Hepatocyte (in vitro differentiated cells): ENCODE data around the gene PSMB3. TPM values are rescaled to one million over a fixed set of nuclear protein-coding genes. Genes with fewer than 3 reads are reported as not detected.

ENCODE experiments used
- DNase-seq: peaks from one replicate; pipeline ENCODE4 v3.0.0-alpha.2; 2016; ENCODE audit warnings: low spot score
- H2AFZ ChIP-seq: fragments of 200-600 bp; sonication (generic); 2 replicates; pipeline ENCODE4 v1.6.0; 2016; ENCODE audit warnings: antibody characterized with exemption, mild to moderate bottlenecking
- H3K27ac ChIP-seq: fragments of 200-600 bp; sonication (generic); 2 replicates; pipeline ENCODE4 v1.5.1; 2016; ENCODE audit warnings: mild to moderate bottlenecking
- H3K27me3 ChIP-seq: fragments of 200-600 bp; sonication (generic); 2 replicates; pipeline ENCODE4 v1.6.1; 2016
- H3K36me3 ChIP-seq: fragments of 200-600 bp; sonication (generic); replicated peaks from 2 replicates; pipeline ENCODE4 v1.5.1; 2016; ENCODE audit warnings: low read depth; ENCODE audit not compliant: insufficient read depth
- H3K4me1 ChIP-seq: fragments of 200-600 bp; sonication (generic); 2 replicates; pipeline ENCODE4 v1.5.1; 2016; ENCODE audit warnings: mild to moderate bottlenecking, moderate library complexity; ENCODE audit not compliant: insufficient read depth
- H3K4me2 ChIP-seq: fragments of 200-600 bp; sonication (generic); 2 replicates; pipeline ENCODE4 v1.6.0; 2016
- H3K4me3 ChIP-seq: fragments of 200-600 bp; sonication (generic); 2 replicates; pipeline ENCODE4 v1.5.1; 2016; ENCODE audit warnings: mild to moderate bottlenecking
- H3K79me2 ChIP-seq: fragments of 200-600 bp; sonication (generic); 2 replicates; pipeline ENCODE4 v1.6.0; 2017; ENCODE audit warnings: mild to moderate bottlenecking
- H3K9me2 ChIP-seq: fragments of 200-600 bp; sonication (generic); replicated peaks from 2 replicates; pipeline ENCODE4 v1.6.0; 2017; ENCODE audit warnings: mild to moderate bottlenecking; ENCODE audit not compliant: insufficient read depth
- H3K9me3 ChIP-seq: fragments of 200-600 bp; sonication (generic); 2 replicates; pipeline ENCODE4 v1.5.1; 2016; ENCODE audit warnings: low read depth, mild to moderate bottlenecking
- H4K20me1 ChIP-seq: fragments of 200-600 bp; sonication (generic); 2 replicates; pipeline ENCODE4 v1.6.0; 2016; ENCODE audit warnings: mild to moderate bottlenecking; ENCODE audit not compliant: insufficient read depth, poor library complexity, severe bottlenecking
- CTCF ChIP-seq: fragments of 200-600 bp; sonication (generic); IDR thresholded peaks from 2 replicates; pipeline ENCODE4 v1.5.1; 2016; ENCODE audit warnings: antibody characterized with exemption, mild to moderate bottlenecking; ENCODE audit not compliant: poor library complexity
- EZH2 ChIP-seq: fragments of 200-600 bp; sonication (generic); IDR thresholded peaks from 2 replicates; pipeline ENCODE4 v1.6.1; 2016; ENCODE audit warnings: antibody characterized with exemption, mild to moderate bottlenecking, borderline replicate concordance
- EZH2phosphoT487 ChIP-seq: fragments of 200-600 bp; sonication (generic); IDR thresholded peaks from one replicate; pipeline ENCODE4 v1.6.1; 2018; ENCODE audit warnings: antibody characterized with exemption, mild to moderate bottlenecking, low read depth, moderate library complexity; ENCODE audit not compliant: unreplicated experiment, severe bottlenecking
- WGBS: methylation state at CpG from one replicate; pipeline ENCODE4 v1.1.6; 2016; ENCODE audit warnings: low lambda C conversion rate; ENCODE audit errors: missing lambda C conversion rate; 5-methylcytosine and 5-hydroxymethylcytosine counted together
- polyA plus RNA-seq: library from polyadenylated mRNA; unstranded; fragments of >200 nt; fragmentation: Nextera tagmentation; extraction: Ambion mirVana; gene quantifications from 2 replicates; pipeline ENCODE4 v1.2.1, GENCODE V29; 2016
- total RNA-seq: library from RNA; depleted of rRNA; stranded (reverse); fragments of >200 nt; gene quantifications from 2 replicates; pipeline ENCODE4 v1.2.3, GENCODE V29; 2014

PSMB3 gene
- 127 and 166 TPM in 2 replicates for total RNA-seq
- 252 and 275 TPM in 2 replicates for polyA plus RNA-seq

- peak within 1 kb of the TSS; percentile 99 for H3K4me2 ChIP-seq
- H3K79me2 ChIP-seq = peaks cover 34% of the 10 kb centered on the region
- no peaks in the 10 kb centered on the region for H3K36me3 ChIP-seq
- H3K9me2 ChIP-seq = no peaks in the 10 kb centered on the region
- TF ChIP-seq EZH2phosphoT487 (no peak), CTCF (no peak), EZH2 (no peak)
- H3K27ac ChIP-seq = peak within 1 kb of the TSS; percentile 82
- no peaks in the 10 kb centered on the region for H4K20me1 ChIP-seq
- peak within 1 kb of the TSS; percentile 43 for H3K4me3 ChIP-seq
- H3K27me3 ChIP-seq = no peaks in the 10 kb centered on the region
- H3K9me3 ChIP-seq = no peaks in the 10 kb centered on the region
- peak; percentile 98 for DNase-seq
- peak within 1 kb of the TSS; percentile 76 for H2AFZ ChIP-seq
- WGBS = under 1% methylated on average over 43 of the region's 44 CpGs
- peaks cover 26% of the 10 kb centered on the region for H3K4me1 ChIP-seq
These were observed at the start of gene PSMB3 for GRCh38 chr17:38752308-38753070. PSMB3 (plus strand) TSS chr17:38752741; CDS start chr17:38752827, 86 bp downstream.

- peaks cover 31% of the 10 kb centered on the region for H3K79me2 ChIP-seq
- no peaks in the 10 kb centered on the region for H3K9me3 ChIP-seq
- H3K9me2 ChIP-seq = no peaks in the 10 kb centered on the region
- no peaks in the 10 kb centered on the region for H3K36me3 ChIP-seq
- H3K4me3 ChIP-seq = peak overlapping the region; percentile 94
- H3K27ac ChIP-seq = peak overlapping the region; percentile 98
- peaks cover 29% of the 10 kb centered on the region for H3K4me1 ChIP-seq
- H3K27me3 ChIP-seq = no peaks in the 10 kb centered on the region
- peak overlapping the region; percentile 78 for H2AFZ ChIP-seq
- no peak for TF ChIP-seq CTCF
- no peak for TF ChIP-seq EZH2
- H3K4me2 ChIP-seq = peak overlapping the region; percentile 97
- DNase-seq = no peak
- WGBS = 3% methylated on average over 55 of the region's 55 CpGs
- H4K20me1 ChIP-seq = peaks cover 20% of the 10 kb centered on the region
These were observed 49.4 kb upstream of the PSMB3 start for GRCh38 chr17:38702916-38703741.

GRCh38 chr17:38703742-38704605 is 48.6 kb upstream of the PSMB3 start:
- no peaks in the 10 kb centered on the region for H3K9me3 ChIP-seq
- H3K79me2 ChIP-seq = peaks cover 37% of the 10 kb centered on the region
- under 1% methylated on average over 43 of the region's 50 CpGs for WGBS
- peak overlapping the region; percentile 98 for H3K27ac ChIP-seq
- TF ChIP-seq CTCF = no peak
- no peak for TF ChIP-seq EZH2
- no peak for TF ChIP-seq EZH2phosphoT487
- H3K9me2 ChIP-seq = no peaks in the 10 kb centered on the region
- H3K4me2 ChIP-seq = peak overlapping the region; percentile 97
- H3K27me3 ChIP-seq = no peaks in the 10 kb centered on the region
- H2AFZ ChIP-seq = peak overlapping the region; percentile 78
- peak; percentile 93 for DNase-seq
- H3K4me1 ChIP-seq = peaks cover 29% of the 10 kb centered on the region
- H4K20me1 ChIP-seq = peaks cover 21% of the 10 kb centered on the region
- H3K4me3 ChIP-seq = peak overlapping the region; percentile 94
- no peaks in the 10 kb centered on the region for H3K36me3 ChIP-seq
